Measurements from ENCODE around the gene RAD51B.
A peak's percentile ranks its signal among the peaks of the same experiment; 100 is the strongest.
"Not testable (repeated sequence)": the region's sequence is repeated elsewhere in the genome, so short reads cannot be mapped to it uniquely, and the experiment has no call there.

The RAD51B gene

DNA sequence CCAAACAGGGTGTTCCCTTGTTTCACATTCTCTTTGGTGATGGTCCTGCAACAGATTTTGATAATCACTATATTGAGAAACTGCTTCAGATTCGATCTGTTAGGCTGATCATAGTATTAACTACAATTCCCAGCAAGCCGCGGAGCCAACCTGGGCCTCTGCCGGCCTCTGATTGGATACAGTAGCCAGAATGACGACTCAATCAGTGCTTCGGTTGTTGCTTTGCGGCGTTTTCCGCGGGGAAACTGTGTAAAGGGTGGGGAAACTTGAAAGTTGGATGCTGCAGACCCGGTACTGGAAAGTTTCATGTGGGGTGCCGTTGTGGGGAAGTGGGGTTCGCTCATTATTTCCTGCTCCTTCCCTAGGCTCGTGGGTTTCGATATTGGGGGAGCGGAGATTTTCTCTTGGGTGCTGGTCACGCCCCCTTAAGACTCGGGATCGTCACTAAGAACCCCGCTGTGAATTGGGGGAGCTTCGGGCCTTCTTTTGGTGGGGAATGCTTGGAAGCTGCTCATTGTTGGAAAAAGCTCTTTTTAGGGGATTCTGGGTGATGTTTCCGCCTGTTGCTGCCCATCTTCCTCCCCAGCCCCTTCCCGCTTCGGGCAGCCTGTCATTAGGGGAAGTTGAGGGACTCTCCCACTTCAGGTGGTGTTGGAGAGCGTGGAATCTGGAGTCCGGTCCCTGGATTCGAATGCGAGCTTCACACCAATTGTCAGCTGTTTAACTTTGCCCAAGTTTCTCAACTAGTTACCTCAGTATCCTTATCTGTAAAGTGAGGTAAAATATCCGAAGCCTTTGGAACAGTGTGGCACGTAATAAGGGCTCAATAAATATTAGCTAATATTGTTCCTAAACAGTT is at the start of gene RAD51B:
Gene RAD51B (plus strand): TSS at position 217 of the 859 bp plus-strand sequence.
- DNase-seq = peak; percentile 81 to 86

GRCh38 chr14:67773844-67774377 is 45.7 kb upstream of the RAD51B start:
- DNase-seq = no peak

GRCh38 chr14:67776653-67777322 is 42.8 kb upstream of the RAD51B start:
- no peak for DNase-seq

DNA sequence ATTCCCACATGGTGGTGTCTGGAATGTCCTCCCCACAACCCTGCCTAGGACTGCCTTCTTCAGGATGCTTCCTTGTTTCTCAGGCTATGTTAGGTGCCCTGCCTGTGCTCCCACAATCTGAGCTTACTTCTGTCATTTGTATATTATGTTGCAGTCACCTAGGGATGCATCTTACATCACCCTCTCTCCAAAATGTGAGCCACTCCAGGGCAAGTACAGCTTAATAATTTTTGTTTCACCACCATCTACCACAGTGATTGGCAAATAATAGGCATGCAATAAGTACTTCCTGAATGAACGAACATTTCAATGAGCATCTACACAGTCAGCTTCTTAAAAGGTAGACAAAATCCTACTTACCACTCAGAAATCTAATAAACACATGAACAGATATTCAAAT is 40.8 kb upstream of the RAD51B start:
- DNase-seq = no peak

DNA sequence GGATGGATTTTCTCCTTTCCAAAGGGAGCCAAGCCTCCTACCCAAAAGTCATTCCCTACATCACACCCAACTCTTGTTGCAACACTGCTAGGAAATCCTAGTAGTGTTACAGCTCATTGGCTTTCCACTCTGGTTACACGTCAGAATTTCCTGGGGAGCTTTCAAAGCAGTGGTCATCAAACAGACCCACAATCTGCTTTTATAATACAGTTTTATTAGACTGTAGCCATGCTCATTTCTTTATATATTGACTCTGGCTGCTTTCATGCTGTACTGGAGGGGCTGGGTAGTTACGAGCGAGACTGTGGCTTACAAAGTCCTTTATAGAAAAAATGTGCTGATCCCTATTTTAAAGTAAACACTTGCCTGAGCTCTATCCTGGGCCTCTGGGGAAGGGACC is 37.5 kb upstream of the RAD51B start:
- no peak for DNase-seq

GRCh38 chr14:67784244-67784823 is 35.2 kb upstream of the RAD51B start:
- DNase-seq = no peak

DNA sequence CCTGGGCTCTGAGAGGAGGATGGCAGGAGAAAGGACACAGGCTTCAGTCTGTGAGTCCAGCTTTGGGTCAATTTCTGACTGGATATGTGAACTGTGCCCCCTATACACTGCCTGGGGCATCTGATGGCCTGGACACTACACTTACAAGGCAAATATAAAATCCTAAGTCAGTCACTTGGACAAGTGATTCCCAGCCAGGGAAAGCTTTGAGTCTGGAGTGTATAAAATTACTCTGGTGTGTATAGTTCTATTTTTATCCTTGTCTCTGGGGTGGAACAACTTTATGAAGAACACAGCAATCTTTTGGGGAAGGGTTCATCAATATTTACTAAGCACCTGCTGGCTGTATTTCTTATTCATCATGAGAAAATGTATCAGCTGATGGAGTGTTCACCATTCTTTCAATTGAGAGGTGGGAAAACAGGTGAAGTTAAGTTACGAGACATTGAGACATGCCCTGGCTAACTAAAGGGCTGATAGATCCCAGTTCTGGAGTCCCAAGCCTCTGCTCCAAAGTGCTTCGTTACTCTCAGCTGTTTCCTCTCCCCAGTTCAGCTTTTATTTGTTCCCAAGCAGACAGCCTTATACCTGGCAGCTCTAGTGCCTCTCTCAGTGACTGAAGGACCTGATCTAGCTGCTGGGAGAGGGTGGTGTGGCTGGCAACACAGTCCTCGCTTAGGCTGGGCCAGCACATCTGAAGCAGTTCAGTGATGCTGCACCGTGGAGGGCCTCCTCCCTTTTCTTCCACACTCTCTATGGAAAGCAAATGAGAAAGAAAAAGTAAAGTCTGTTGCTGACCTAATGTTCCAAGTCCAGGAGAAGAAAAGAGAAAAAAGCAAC is 34.1 kb upstream of the RAD51B start:
- no peak for DNase-seq

GRCh38 chr14:67787673-67788072 is 31.9 kb upstream of the RAD51B start:
- DNase-seq = no peak

DNA sequence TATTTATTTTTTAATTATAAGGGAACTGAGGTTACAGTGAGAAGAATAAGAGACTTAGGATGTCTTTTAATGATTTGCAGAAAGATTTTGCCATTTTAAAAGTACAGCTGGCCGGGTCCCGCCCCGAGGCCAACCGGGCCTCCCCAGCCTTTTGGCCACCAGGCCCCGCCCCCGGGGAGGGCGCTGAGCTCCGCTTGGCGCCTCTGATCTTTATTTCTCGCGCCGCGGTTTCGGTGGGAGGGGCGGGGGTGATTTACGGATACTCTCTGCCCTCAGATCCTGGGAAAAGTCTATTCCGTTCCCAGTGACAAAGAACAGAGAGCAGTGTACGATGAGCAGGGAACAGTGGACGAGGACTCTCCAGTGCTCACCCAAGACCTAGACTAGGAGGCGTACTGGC is 20.8 kb upstream of the RAD51B start:
- no peak for DNase-seq

DNA sequence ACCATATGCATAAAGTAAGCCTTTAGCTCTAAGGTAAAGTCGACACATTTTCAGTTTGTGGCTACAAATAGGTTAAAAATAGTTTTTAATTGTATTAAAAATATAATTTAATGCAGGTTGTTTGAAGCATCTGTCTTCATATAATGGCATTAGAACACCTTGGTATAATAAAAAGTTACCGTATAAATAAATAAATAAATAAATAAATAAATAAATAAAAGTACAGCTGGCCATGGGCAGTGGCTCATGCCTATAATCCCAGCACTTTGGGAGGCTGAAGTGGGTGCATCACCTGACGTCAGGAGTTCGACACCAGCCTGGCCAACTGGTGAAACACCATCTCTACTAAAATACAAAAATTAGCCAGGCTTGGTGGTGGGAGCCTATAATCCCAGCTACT is 18.8 kb upstream of the RAD51B start:
- no peak for DNase-seq

DNA sequence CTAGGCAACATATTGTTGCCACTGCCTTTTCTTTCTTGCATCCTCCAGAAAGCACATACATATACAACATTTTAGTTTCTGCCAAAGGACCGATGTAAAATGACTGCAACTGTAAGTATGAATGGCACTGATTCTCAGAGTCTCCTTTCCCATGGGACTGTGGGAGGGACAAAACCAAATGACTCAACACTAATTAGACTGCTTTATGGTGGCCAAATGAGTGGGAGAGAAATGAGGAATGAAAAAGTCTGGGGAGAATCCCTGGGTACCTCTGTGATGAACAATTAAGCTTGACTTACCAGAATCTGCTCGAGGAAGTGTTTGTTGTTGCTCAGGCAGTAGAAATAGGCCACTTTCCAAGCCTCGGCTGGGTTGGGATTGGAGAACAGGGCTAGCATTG is 13.3 kb upstream of the RAD51B start:
- DNase-seq = no peak

DNA sequence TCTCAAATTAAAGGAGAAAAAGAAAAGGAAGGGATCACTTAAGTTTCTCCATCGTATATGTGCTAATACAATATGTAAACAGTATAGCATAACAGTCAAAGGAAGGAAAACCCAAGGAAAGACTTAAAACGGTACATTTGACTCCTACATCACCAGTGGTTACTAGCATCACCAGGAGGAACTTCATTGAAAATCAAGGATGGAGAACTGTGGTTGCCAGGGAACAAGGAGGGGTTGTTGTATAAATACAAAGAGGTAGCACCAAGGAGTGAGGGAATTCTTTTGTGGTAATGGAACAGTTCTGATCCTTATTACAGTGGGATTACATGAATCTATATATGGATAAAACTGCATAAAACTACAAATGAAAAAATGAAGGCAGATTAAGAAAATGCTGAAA is 4.8 kb upstream of the RAD51B start:
- DNase-seq = no peak

- no peak for DNase-seq
Observed at GRCh38 chr14:67815573-67816225, 3.9 kb upstream of the RAD51B start.

DNA sequence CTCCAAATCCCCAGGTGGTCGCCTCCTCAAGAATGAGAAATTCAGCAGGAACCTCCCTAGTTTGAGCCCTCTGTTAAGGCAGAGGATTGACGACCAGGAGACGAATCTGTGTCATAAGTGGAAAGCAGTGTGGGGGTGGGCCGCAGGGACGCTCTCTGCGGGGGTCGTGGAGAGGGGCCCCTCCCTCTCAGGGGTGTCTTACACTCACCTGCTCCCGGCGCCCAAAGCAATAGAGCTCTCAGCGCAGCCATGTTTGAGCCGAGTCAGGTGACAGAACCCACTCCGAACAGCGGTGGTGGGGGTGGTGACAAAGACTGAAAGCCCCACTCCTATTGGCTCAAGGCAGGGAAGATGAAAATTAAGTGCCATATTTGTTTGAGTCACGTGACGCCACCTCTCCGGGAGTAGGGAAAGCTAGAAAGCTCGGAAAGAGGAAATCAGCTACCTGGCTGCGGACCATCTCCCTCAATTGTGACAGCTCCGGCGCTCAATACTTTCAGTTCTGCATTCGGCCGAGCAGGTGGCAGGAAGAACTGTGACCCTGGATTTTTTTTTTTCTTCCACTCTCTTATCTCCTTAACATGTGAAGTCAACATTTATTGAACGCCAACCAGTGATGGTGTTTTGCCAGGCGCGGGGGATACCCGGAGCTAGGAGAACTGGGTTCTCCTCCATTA is 3.1 kb upstream of the RAD51B start, which contains the start of gene ZFYVE26:
Gene ZFYVE26 (minus strand): TSS at position 265 of the 677 bp plus-strand sequence. CDS start 627 bp downstream, outside the sequence.
- DNase-seq = peak; percentile 98 to 99

DNA sequence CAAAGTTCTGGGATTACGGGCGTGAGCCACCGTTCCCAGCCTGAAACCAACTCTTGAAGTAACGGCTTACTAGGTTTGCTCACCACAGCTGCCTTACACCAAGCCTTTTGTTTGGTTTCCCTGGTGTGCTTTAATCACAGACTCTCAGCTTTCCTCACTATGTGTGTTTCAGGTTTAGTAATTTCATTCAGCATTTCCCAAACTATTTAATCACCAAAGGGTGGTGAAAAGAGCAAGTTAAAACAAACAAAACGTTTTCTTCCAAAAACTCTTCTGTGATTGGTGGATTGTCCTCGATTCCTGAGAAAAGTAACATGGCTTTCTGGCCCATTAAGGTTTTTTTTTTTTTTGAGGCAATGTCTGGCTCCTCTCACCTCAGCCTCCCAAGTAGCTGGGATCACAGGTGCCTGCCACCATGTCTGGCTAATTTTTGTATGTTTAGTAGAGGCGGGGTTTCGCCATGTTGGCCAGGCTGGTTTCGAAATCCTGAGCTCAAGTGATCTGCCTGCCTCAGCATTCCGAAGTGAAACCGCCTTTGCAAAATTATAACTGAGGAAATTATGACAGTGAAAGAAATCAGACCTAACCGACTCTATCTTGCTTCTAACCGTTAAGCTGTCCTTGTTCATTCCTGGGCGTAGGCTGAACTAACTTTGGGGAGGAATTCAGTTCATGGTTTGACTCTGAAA is 1.7 kb upstream of the RAD51B start:
- DNase-seq = no peak

DNA sequence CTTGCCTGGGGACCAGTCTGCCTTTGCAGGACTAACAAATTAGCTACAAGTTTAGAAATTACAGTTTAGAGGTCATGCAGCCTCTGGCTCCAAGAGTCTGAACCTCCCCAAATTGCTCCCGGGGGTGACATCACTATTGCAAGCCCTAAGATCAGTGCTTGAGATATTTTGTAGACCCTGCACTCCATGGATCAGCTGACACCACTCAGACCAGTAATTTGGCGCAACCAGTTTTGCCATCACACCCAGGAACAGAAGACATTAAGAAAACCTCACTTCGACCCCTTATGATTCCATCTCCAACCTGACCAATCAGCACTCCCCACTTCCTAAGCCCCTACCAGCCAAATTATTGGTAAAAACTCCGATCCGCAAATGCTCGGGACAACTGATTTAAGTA is 1.1 kb upstream of the RAD51B start:
- DNase-seq = not testable (repeated sequence)

- peak; percentile 43 to 70 for DNase-seq
Observed at GRCh38 chr14:67820428-67820971, 921 bp downstream of the RAD51B start.

GRCh38 chr14:67821121-67821520 is 1.5 kb downstream of the RAD51B start:
- DNase-seq = peak in 1 of 2 experiments; percentile 6

DNA sequence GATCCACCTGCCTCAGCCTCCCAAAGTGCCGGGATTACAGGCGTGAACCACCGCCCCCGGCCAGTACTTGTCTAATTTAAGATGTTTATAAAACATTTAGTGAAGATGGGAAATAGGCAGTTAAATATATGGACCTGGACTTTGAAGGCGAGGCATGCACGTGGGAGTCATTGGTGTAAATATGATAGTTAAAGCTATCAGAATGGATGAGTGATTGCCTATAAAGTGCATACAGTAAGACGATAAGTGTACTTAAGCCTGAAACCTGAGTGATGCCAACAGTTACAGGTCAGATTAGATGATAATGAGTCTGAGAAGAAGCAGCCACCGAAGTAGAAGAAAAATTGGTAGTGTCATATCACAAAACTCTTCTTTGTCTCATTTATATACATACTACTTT is 11.5 kb downstream of the RAD51B start:
- no peak for DNase-seq

GRCh38 chr14:67833403-67833802 is 13.8 kb downstream of the RAD51B start:
- DNase-seq = no peak
